Prostate gland (tissue), 2 donors: ENCODE measurements around the gene VPS26C.

Experiments
- CTCF ChIP-seq, 4 experiments: fragments of 200-600 bp in 2 of 4; fragments of 450-650 bp in 2 of 4; sonication (generic) in 2 of 4; IDR thresholded peaks; 1 replicate in 3 of 4; 2 replicates in 1 of 4; pipeline ENCODE4 v1.5.1; 2016 to 2019; ENCODE audit warnings: antibody characterized with exemption in 4 of 4, mild to moderate bottlenecking in 2 of 4, moderate library complexity in 2 of 4
- POLR2A ChIP-seq: fragments of 450-650 bp; IDR thresholded peaks from one replicate; pipeline ENCODE4 v1.6.1; 2016; ENCODE audit warnings: antibody characterized with exemption, mild to moderate bottlenecking

- TF ChIP-seq CTCF (IDR thresholded peaks at IDR 0.05) (no peak), POLR2A (no peak)
These were observed 13.1 kb downstream of the VPS26C start for GRCh38 chr21:37253991-37254390.
